Smooth muscle cell (in vitro differentiated cells): ENCODE measurements around the gene POLR3E. TPM values are rescaled to one million over a fixed set of nuclear protein-coding genes. Genes with fewer than 3 reads are reported as not detected.

ENCODE experiments used
- DNase-seq: peaks from one replicate; lab custom pipeline; 2025; ENCODE audit not compliant: unreplicated experiment; lab: John Stamatoyannopoulos, UW
- H2AFZ ChIP-seq: fragments of 200-600 bp; sonication (generic); 2 replicates; pipeline ENCODE4 v1.6.0; 2016; ENCODE audit warnings: antibody characterized with exemption, low read depth, mild to moderate bottlenecking
- H3F3A ChIP-seq: fragments of 200-600 bp; sonication (generic); 2 replicates; pipeline ENCODE4 v1.6.0; 2017; ENCODE audit warnings: antibody characterized with exemption, low read depth
- H3K27ac ChIP-seq: fragments of 200-600 bp; sonication (generic); 2 replicates; pipeline ENCODE4 v1.5.1; 2016; ENCODE audit warnings: low read depth, mild to moderate bottlenecking
- H3K27me3 ChIP-seq: fragments of 200-600 bp; sonication (generic); 2 replicates; pipeline ENCODE4 v1.6.1; 2016; ENCODE audit warnings: low read depth, mild to moderate bottlenecking
- H3K36me3 ChIP-seq: fragments of 200-600 bp; sonication (generic); 2 replicates; pipeline ENCODE4 v1.5.1; 2016; ENCODE audit warnings: low read depth
- H3K4me1 ChIP-seq: fragments of 200-600 bp; sonication (generic); 2 replicates; pipeline ENCODE4 v1.5.1; 2016; ENCODE audit warnings: low read depth
- H3K4me2 ChIP-seq: fragments of 200-600 bp; sonication (generic); 2 replicates; pipeline ENCODE4 v1.6.0; 2016; ENCODE audit warnings: mild to moderate bottlenecking
- H3K4me3 ChIP-seq: fragments of 200-600 bp; sonication (generic); 2 replicates; pipeline ENCODE4 v1.5.1; 2016; ENCODE audit warnings: mild to moderate bottlenecking
- H3K79me2 ChIP-seq: fragments of 200-600 bp; sonication (generic); 2 replicates; pipeline ENCODE4 v1.6.0; 2016; ENCODE audit warnings: low read depth, mild to moderate bottlenecking
- H3K9ac ChIP-seq: fragments of 200-600 bp; sonication (generic); 2 replicates; pipeline ENCODE4 v1.6.0; 2016; ENCODE audit warnings: low read depth
- H3K9me3 ChIP-seq: fragments of 200-600 bp; sonication (generic); replicated peaks from 2 replicates; pipeline ENCODE4 v1.5.1; 2016; ENCODE audit warnings: low read depth
- H4K20me1 ChIP-seq: fragments of 200-600 bp; sonication (generic); 2 replicates; pipeline ENCODE4 v1.6.0; 2016; ENCODE audit warnings: low read depth
- CTCF ChIP-seq: fragments of 200-600 bp; sonication (generic); IDR thresholded peaks from 2 replicates; pipeline ENCODE4 v1.5.1; 2017; ENCODE audit warnings: borderline replicate concordance, mild to moderate bottlenecking, antibody characterized with exemption; ENCODE audit not compliant: insufficient read depth, poor library complexity, severe bottlenecking
- WGBS: methylation state at CpG from one replicate; pipeline ENCODE4 v1.1.7; 2016; ENCODE audit warnings: low lambda C conversion rate; 5-methylcytosine and 5-hydroxymethylcytosine counted together
- polyA plus RNA-seq: library from polyadenylated mRNA; unstranded; fragments of >200 nt; fragmentation: Nextera tagmentation; extraction: Ambion mirVana; gene quantifications from 2 replicates; pipeline ENCODE4 v1.2.1, GENCODE V29; 2016
- total RNA-seq: library from RNA; depleted of rRNA; stranded (reverse); fragments of >200 nt; gene quantifications from 2 replicates; pipeline ENCODE4 v1.2.3, GENCODE V29; 2014

POLR3E gene
- total and polyA plus RNA-seq, 2 experiments from 2014 or later = 13.9 to 31.2 TPM

- H3K9ac ChIP-seq = no peak overlapping the region
- H3K4me2 ChIP-seq = no peak overlapping the region
- no peaks in the 10 kb centered on the region for H3K4me1 ChIP-seq
- H3K4me3 ChIP-seq = no peak overlapping the region
- H2AFZ ChIP-seq = no peak overlapping the region
- H3K79me2 ChIP-seq = no peaks in the 10 kb centered on the region
- H3K36me3 ChIP-seq = peaks cover 11% of the 10 kb centered on the region
- WGBS = 94% methylated on average over 1 of the region's 1 CpG
- no peak for TF ChIP-seq CTCF
- H3K27me3 ChIP-seq = no peaks in the 10 kb centered on the region
- H3F3A ChIP-seq = no peaks in the 10 kb centered on the region
- H4K20me1 ChIP-seq = no peaks in the 10 kb centered on the region
- H3K27ac ChIP-seq = no peak overlapping the region
- no peak for DNase-seq
- H3K9me3 ChIP-seq = no peaks in the 10 kb centered on the region
Measured at GRCh38 chr16:22255335-22255734, 41.9 kb upstream of the POLR3E start.

GRCh38 chr16:22257440-22257839 is 39.8 kb upstream of the POLR3E start:
- Histone ChIP-seq H3K4me3 (no peak overlapping the region), H3K27ac (no peak overlapping the region), H4K20me1 (no peaks in the 10 kb centered on the region), H3K4me2 (no peak overlapping the region), H3F3A (no peaks in the 10 kb centered on the region), H3K4me1 (no peaks in the 10 kb centered on the region), H3K79me2 (no peaks in the 10 kb centered on the region), H3K36me3 (peaks cover 11% of the 10 kb centered on the region), H2AFZ (no peak overlapping the region), H3K9ac (no peak overlapping the region), H3K9me3 (no peaks in the 10 kb centered on the region), H3K27me3 (no peaks in the 10 kb centered on the region)
- 99% methylated on average over 13 of the region's 13 CpGs for WGBS
- no peak for TF ChIP-seq CTCF
- no peak for DNase-seq

- 93% methylated on average over 3 of the region's 3 CpGs for WGBS
Measured at GRCh38 chr16:22260490-22260889, 36.7 kb upstream of the POLR3E start.

More at GRCh38 chr16:22260490-22260889, 36.7 kb upstream of the POLR3E start:
- Histone ChIP-seq H3K4me1 (no peaks in the 10 kb centered on the region), H3K27me3 (no peaks in the 10 kb centered on the region), H3K4me3 (no peak overlapping the region), H3K27ac (no peak overlapping the region), H3K36me3 (peaks cover 6% of the 10 kb centered on the region), H4K20me1 (no peaks in the 10 kb centered on the region), H3K9ac (no peak overlapping the region), H2AFZ (no peak overlapping the region), H3K9me3 (no peaks in the 10 kb centered on the region), H3K4me2 (no peak overlapping the region), H3K79me2 (no peaks in the 10 kb centered on the region), H3F3A (no peaks in the 10 kb centered on the region)
- no peak for DNase-seq
- no peak for TF ChIP-seq CTCF
